H9 (cell line): ENCODE data around the gene OXA1L. TPM values are rescaled to one million over a fixed set of nuclear protein-coding genes. Genes with fewer than 3 reads are reported as not detected.

Experiments
- DNase-seq: peaks from one replicate; pipeline ENCODE4 v3.0.0-alpha.2; 2017
- H2AFZ ChIP-seq: one replicate; pipeline ENCODE4 v1.6.1; 2013; ENCODE audit warnings: mild to moderate bottlenecking, low read length, control low read depth, moderate library complexity
- H2AK5ac ChIP-seq: 2 replicates; pipeline ENCODE4 v1.6.1; 2013; ENCODE audit warnings: low read length, control low read depth, mixed read lengths; ENCODE audit not compliant: insufficient read length
- H2BK120ac ChIP-seq: one replicate; pipeline ENCODE4 v1.6.1; 2013; ENCODE audit warnings: low read depth, mild to moderate bottlenecking, low read length, control low read depth, inconsistent platforms; ENCODE audit not compliant: poor library complexity, severe bottlenecking
- H2BK12ac ChIP-seq: 2 replicates; pipeline ENCODE4 v1.6.1; 2013; ENCODE audit warnings: low read length, control low read depth, mixed read lengths, low read depth; ENCODE audit not compliant: insufficient read length
- H2BK15ac ChIP-seq: 2 replicates; pipeline ENCODE4 v1.6.1; 2013; ENCODE audit warnings: low read depth, low read length, control low read depth
- H2BK20ac ChIP-seq: one replicate; pipeline ENCODE4 v1.6.1; 2013; ENCODE audit warnings: low read depth, mild to moderate bottlenecking, low read length, control low read depth, inconsistent platforms; ENCODE audit not compliant: poor library complexity, severe bottlenecking
- H2BK5ac ChIP-seq: 2 replicates; pipeline ENCODE4 v1.6.1; 2013; ENCODE audit warnings: low read length, control low read depth, mixed read lengths; ENCODE audit not compliant: insufficient read length
- H3K14ac ChIP-seq: 2 replicates; pipeline ENCODE4 v1.6.1; 2013; ENCODE audit warnings: low read length, control low read depth; ENCODE audit not compliant: insufficient read depth
- H3K18ac ChIP-seq: 2 replicates; pipeline ENCODE4 v1.6.1; 2013; ENCODE audit warnings: low read depth, mild to moderate bottlenecking, mixed read lengths, low read length, control low read depth; ENCODE audit not compliant: insufficient read length
- H3K23ac ChIP-seq: 2 replicates; pipeline ENCODE4 v1.6.1; 2013; ENCODE audit warnings: low read length, control low read depth, mixed read lengths, low read depth; ENCODE audit not compliant: insufficient read length
- H3K23me2 ChIP-seq: 2 replicates; pipeline ENCODE4 v1.6.1; 2013; ENCODE audit warnings: low read depth, mild to moderate bottlenecking, mixed read lengths, low read length, control low read depth; ENCODE audit not compliant: insufficient read length, poor library complexity, severe bottlenecking
- H3K27ac ChIP-seq: 2 replicates; pipeline ENCODE4 v1.5.1; 2013; ENCODE audit warnings: low read length, control low read depth, mixed read lengths, low read depth; ENCODE audit not compliant: insufficient read length
- H3K27me3 ChIP-seq: 2 replicates; pipeline ENCODE4 v1.6.1; 2013; ENCODE audit warnings: low read length, control low read depth, inconsistent platforms; ENCODE audit not compliant: insufficient read depth
- H3K4ac ChIP-seq: 2 replicates; pipeline ENCODE4 v1.6.1; 2013; ENCODE audit warnings: low read depth, mild to moderate bottlenecking, control low read depth, inconsistent platforms, low read length, moderate library complexity
- H3K4me1 ChIP-seq: 2 replicates; pipeline ENCODE4 v1.6.1; 2013; ENCODE audit warnings: low read length, control low read depth, inconsistent platforms; ENCODE audit not compliant: insufficient read depth
- H3K4me2 ChIP-seq: 2 replicates; pipeline ENCODE4 v1.6.1; 2013; ENCODE audit warnings: low read length, control low read depth, mixed read lengths; ENCODE audit not compliant: insufficient read length, insufficient read depth
- H3K56ac ChIP-seq: 2 replicates; pipeline ENCODE4 v1.6.1; 2013; ENCODE audit warnings: low read depth, mild to moderate bottlenecking, mixed read lengths, low read length, control low read depth; ENCODE audit not compliant: insufficient read length
- H3K79me1 ChIP-seq: 2 replicates; pipeline ENCODE4 v1.6.1; 2013; ENCODE audit warnings: low read depth, mild to moderate bottlenecking, moderate library complexity, low read length, control low read depth, inconsistent platforms; ENCODE audit not compliant: insufficient read depth, poor library complexity, severe bottlenecking
- H3K79me2 ChIP-seq: 2 replicates; pipeline ENCODE4 v1.6.1; 2013; ENCODE audit warnings: low read length, control low read depth, inconsistent platforms; ENCODE audit not compliant: insufficient read depth
- H3K9ac ChIP-seq: 2 replicates; pipeline ENCODE4 v1.6.1; 2013; ENCODE audit warnings: low read length, control low read depth, mixed read lengths; ENCODE audit not compliant: insufficient read length; ENCODE audit errors: extremely low read depth
- H3K9me3 ChIP-seq: one replicate; pipeline ENCODE4 v1.6.1; 2013; ENCODE audit warnings: low read depth, low read length, inconsistent platforms; ENCODE audit not compliant: control insufficient read depth
- H3T11ph ChIP-seq: one replicate; pipeline ENCODE4 v1.6.1; 2013; ENCODE audit warnings: mild to moderate bottlenecking, low read length, control low read depth, inconsistent platforms
- H4K20me1 ChIP-seq: one replicate; pipeline ENCODE4 v1.6.1; 2013; ENCODE audit not compliant: control insufficient read depth, insufficient read length, insufficient read depth
- H4K5ac ChIP-seq: 2 replicates; pipeline ENCODE4 v1.6.1; 2013; ENCODE audit warnings: low read depth, mild to moderate bottlenecking, mixed read lengths, low read length, control low read depth; ENCODE audit not compliant: insufficient read length
- H4K8ac ChIP-seq: replicated peaks from 2 replicates; pipeline ENCODE4 v1.6.1; 2013; ENCODE audit warnings: low read length, control low read depth, mixed read lengths, low read depth; ENCODE audit not compliant: insufficient read length
- H4K91ac ChIP-seq: 2 replicates; pipeline ENCODE4 v1.6.1; 2013; ENCODE audit warnings: low read depth, mild to moderate bottlenecking, moderate library complexity, mixed read lengths, low read length, control low read depth; ENCODE audit not compliant: insufficient read length
- H3K27ac Mint-ChIP-seq, 3 experiments: 2 replicates in 2 of 3; 3 replicates in 1 of 3; pipeline ENCODE4 v1.8.0; 2020 to 2021; ENCODE audit warnings: mixed read lengths in 3 of 3, mild to moderate bottlenecking in 1 of 3, moderate library complexity in 1 of 3
- H3K27me3 Mint-ChIP-seq: 2 replicates; pipeline ENCODE4 v1.8.0; 2021; ENCODE audit warnings: low read depth, mild to moderate bottlenecking, moderate library complexity, mixed read lengths
- H3K36me3 Mint-ChIP-seq, 3 experiments: 2 replicates in 2 of 3; 3 replicates in 1 of 3; pipeline ENCODE4 v1.8.0; 2020 to 2021; ENCODE audit warnings: low read depth in 3 of 3, mixed read lengths in 3 of 3; ENCODE audit not compliant: insufficient read depth in 1 of 3
- H3K4me1 Mint-ChIP-seq, 2 experiments: 2 replicates each; pipeline ENCODE4 v1.8.0; 2020; ENCODE audit warnings: mixed read lengths in 2 of 2
- H3K4me3 Mint-ChIP-seq, 2 experiments: 2 replicates in 1 of 2; 3 replicates in 1 of 2; pipeline ENCODE4 v1.8.0; 2020 to 2021; ENCODE audit warnings: mild to moderate bottlenecking in 2 of 2, mixed read lengths in 2 of 2, moderate library complexity in 1 of 2
- H3K9me3 Mint-ChIP-seq, 2 experiments: 2 replicates in 1 of 2; 3 replicates in 1 of 2; pipeline ENCODE4 v1.8.0; 2020; ENCODE audit warnings: mild to moderate bottlenecking in 2 of 2, mixed read lengths in 2 of 2, moderate library complexity in 1 of 2
- WGBS: extraction: QIAGEN DNeasy Blood & Tissue Kit; methylation state at CpG from one replicate; pipeline ENCODE4 v1.1.7; 2013; ENCODE audit warnings: missing lambda C conversion rate, low lambda C conversion rate, mixed read lengths; ENCODE audit not compliant: insufficient read length; ENCODE audit errors: extremely low coverage; 5-methylcytosine and 5-hydroxymethylcytosine counted together
- total RNA-seq: library from RNA; stranded (reverse); gene quantifications from 2 replicates; pipeline ENCODE4 v1.2.1, GENCODE V29; 2021
- TF ChIP-seq, protein P1 (sequence below): fragments of 200-600 bp; sonication (generic); conservative IDR thresholded peaks from 3 replicates; pipeline ENCODE4 v1.8.0; 2021; ENCODE audit warnings: antibody characterized with exemption, mild to moderate bottlenecking

The OXA1L gene
- total RNA-seq, 1 experiment from 2014 or later, result 128 TPM

DNA sequence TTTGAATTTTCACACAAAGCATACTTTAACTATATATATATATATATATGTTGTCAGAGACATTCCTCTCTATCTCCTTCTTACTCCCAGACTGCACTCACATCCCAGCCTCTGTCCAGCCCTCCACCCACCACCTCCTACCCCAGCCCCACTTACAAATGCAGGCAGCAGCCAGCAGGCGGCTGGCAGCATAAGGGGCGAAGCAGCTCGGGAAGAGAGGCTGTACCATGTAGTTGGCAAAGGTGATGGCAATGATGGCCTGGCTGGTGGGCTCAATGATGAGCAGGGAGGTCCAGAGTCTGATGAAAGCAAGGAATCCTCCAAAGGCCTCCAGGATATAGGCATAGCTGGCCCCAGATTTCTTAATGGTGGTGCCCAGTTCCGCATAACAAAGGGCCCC, 46.3 kb downstream of the OXA1L start:
- no peaks in the 10 kb centered on the region for H3K27me3 Mint-ChIP-seq
- Histone ChIP-seq H3K18ac (no peak overlapping the region), H2BK5ac (no peak overlapping the region), H3K4ac (no peak overlapping the region), H3K9me3 (no peaks in the 10 kb centered on the region), H4K20me1 (no peaks in the 10 kb centered on the region), H3K27ac (no peak overlapping the region), H2BK12ac (no peak overlapping the region), H2AK5ac (no peak overlapping the region), H3K56ac (no peak overlapping the region), H3K9ac (no peak overlapping the region), H3K23me2 (no peaks in the 10 kb centered on the region), H4K5ac (no peak overlapping the region), H2AFZ (no peak overlapping the region), H3K4me2 (no peak overlapping the region), H3K4me1 (peaks cover 11% of the 10 kb centered on the region; the same call in 1 of the 2 replicates), H3K79me1 (no peaks in the 10 kb centered on the region), H3K79me2 (no peaks in the 10 kb centered on the region), H3K27me3 (no peaks in the 10 kb centered on the region), H2BK15ac (no peak overlapping the region), H4K8ac (no peak overlapping the region), H2BK20ac (no peak overlapping the region), H3T11ph (no peak overlapping the region), H2BK120ac (no peak overlapping the region), H4K91ac (no peak overlapping the region), H3K14ac (no peak overlapping the region; the same call in 1 of the 2 replicates), H3K23ac (no peak overlapping the region)
- H3K27ac Mint-ChIP-seq, result no peak overlapping the region; a peak in 1 of 7 replicates
- no peak overlapping the region for H3K4me3 Mint-ChIP-seq
- no peaks in the 10 kb centered on the region for H3K9me3 Mint-ChIP-seq
- peaks cover 24 to 29% of the 10 kb centered on the region in 2 experiments for H3K4me1 Mint-ChIP-seq
- TF ChIP-seq, protein P1, sequence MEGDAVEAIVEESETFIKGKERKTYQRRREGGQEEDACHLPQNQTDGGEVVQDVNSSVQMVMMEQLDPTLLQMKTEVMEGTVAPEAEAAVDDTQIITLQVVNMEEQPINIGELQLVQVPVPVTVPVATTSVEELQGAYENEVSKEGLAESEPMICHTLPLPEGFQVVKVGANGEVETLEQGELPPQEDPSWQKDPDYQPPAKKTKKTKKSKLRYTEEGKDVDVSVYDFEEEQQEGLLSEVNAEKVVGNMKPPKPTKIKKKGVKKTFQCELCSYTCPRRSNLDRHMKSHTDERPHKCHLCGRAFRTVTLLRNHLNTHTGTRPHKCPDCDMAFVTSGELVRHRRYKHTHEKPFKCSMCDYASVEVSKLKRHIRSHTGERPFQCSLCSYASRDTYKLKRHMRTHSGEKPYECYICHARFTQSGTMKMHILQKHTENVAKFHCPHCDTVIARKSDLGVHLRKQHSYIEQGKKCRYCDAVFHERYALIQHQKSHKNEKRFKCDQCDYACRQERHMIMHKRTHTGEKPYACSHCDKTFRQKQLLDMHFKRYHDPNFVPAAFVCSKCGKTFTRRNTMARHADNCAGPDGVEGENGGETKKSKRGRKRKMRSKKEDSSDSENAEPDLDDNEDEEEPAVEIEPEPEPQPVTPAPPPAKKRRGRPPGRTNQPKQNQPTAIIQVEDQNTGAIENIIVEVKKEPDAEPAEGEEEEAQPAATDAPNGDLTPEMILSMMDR, result peak; percentile 48
- WGBS, result no CpG with 5 or more reads among the region's 4 CpGs
- DNase-seq, result peak; percentile 66
- H3K36me3 Mint-ChIP-seq, result no peaks in the 10 kb centered on the region
